K562 (cell line): ENCODE results near the gene LMNB1. TPM values are rescaled to one million over a fixed set of nuclear protein-coding genes. Genes with fewer than 3 reads are reported as not detected.
A peak's percentile ranks its signal among the peaks of the same experiment; 100 is the strongest.

ENCODE experiments used
- DPF2 ChIP-seq: fragments of 450-650 bp; IDR thresholded peaks from 2 replicates; pipeline ENCODE4 v1.6.1; 2016
- HEY1 ChIP-seq: fragments of 250-450 bp; sonication (Bioruptor Pico); IDR thresholded peaks from 2 replicates; pipeline ENCODE4 v1.5.0; 2020; ENCODE audit warnings: mild to moderate bottlenecking, moderate library complexity, borderline replicate concordance
- L3MBTL2 ChIP-seq: fragments of 450-650 bp; IDR thresholded peaks from 2 replicates; pipeline ENCODE4 v1.6.1; 2016; ENCODE audit warnings: mild to moderate bottlenecking, moderate library complexity
- LARP7 ChIP-seq: fragments of 450-650 bp; IDR thresholded peaks from 2 replicates; pipeline ENCODE4 v1.6.1; 2016
- NCOA6 ChIP-seq: fragments of 450-650 bp; IDR thresholded peaks from 2 replicates; pipeline ENCODE4 v1.6.1; 2017; ENCODE audit warnings: mild to moderate bottlenecking
- NFYB ChIP-seq: IDR thresholded peaks from 2 replicates; pipeline ENCODE4 v1.6.1; 2011; ENCODE audit warnings: mild to moderate bottlenecking, moderate library complexity; ENCODE audit not compliant: insufficient read length; ENCODE audit errors: extremely low read depth
- NR3C1 ChIP-seq: sonication (generic); formaldehyde crosslinking; IDR thresholded peaks from 2 replicates; pipeline ENCODE4 v1.8.1; 2022; ENCODE audit warnings: missing genetic modification reagents
- OTX1 ChIP-seq: fragments of 450-650 bp; formaldehyde crosslinking; IDR thresholded peaks from 2 replicates; pipeline ENCODE4 v1.4.0; 2022; ENCODE audit warnings: mild to moderate bottlenecking
- PKNOX1 ChIP-seq: fragments of 450-650 bp; IDR thresholded peaks from 2 replicates; pipeline ENCODE4 v1.6.1; 2016
- POU5F1 ChIP-seq: fragments of 150-350 bp; IDR thresholded peaks from 2 replicates; pipeline ENCODE4 v1.6.1; 2014; ENCODE audit warnings: borderline replicate concordance, low read length, low read depth, mild to moderate bottlenecking; ENCODE audit not compliant: partially characterized antibody
- PTRF ChIP-seq: fragments of 450-650 bp; IDR thresholded peaks from 2 replicates; pipeline ENCODE4 v1.6.1; 2016; ENCODE audit warnings: mild to moderate bottlenecking, missing genetic modification characterization, missing compliant biosample characterization
- RHOXF2B ChIP-seq: fragments of 250-450 bp; sonication (Bioruptor Pico); conservative IDR thresholded peaks from 2 replicates; pipeline ENCODE4 v1.5.1; 2021
- SIN3B ChIP-seq: fragments of 450-650 bp; IDR thresholded peaks from 2 replicates; pipeline ENCODE4 v1.6.1; 2017; ENCODE audit warnings: low read depth, mild to moderate bottlenecking, moderate library complexity
- TAL1 ChIP-seq: fragments of 450-650 bp; IDR thresholded peaks from 2 replicates; pipeline ENCODE4 v1.6.1; 2016; ENCODE audit warnings: mild to moderate bottlenecking
- TFAM ChIP-seq: fragments of 250-450 bp; sonication (Bioruptor Pico); conservative IDR thresholded peaks from 2 replicates; pipeline ENCODE4 v1.5.0; 2021; ENCODE audit warnings: mild to moderate bottlenecking, moderate library complexity
- TFAP4 ChIP-seq: sonication (generic); formaldehyde crosslinking; IDR thresholded peaks from 2 replicates; pipeline ENCODE4 v1.8.0; 2022; ENCODE audit warnings: missing genetic modification reagents, mild to moderate bottlenecking, moderate library complexity, borderline replicate concordance
- TRIM24 ChIP-seq, 2 experiments: fragments of 450-650 bp; IDR thresholded peaks; 2 replicates each; pipeline ENCODE4 v1.6.1; 2016
- YY1 ChIP-seq, 3 experiments: IDR thresholded peaks; 2 replicates each; pipeline ENCODE4 v1.6.1; 2011; ENCODE audit warnings: low read length in 2 of 3, mild to moderate bottlenecking in 2 of 3, moderate library complexity in 2 of 3, borderline replicate concordance in 1 of 3, control low read depth in 1 of 3, low read depth in 1 of 3; ENCODE audit not compliant: insufficient read depth in 3 of 3, insufficient replicate concordance in 2 of 3, control insufficient read depth in 1 of 3, insufficient read length in 1 of 3; ENCODE audit errors: extremely low read depth in 1 of 3
- ZFX ChIP-seq: sonication (generic); formaldehyde crosslinking; IDR thresholded peaks from 2 replicates; pipeline ENCODE4 v1.8.0; 2022; ENCODE audit warnings: mild to moderate bottlenecking, missing genetic modification reagents, moderate library complexity
- ZNF143 ChIP-seq: sonication (generic); formaldehyde crosslinking; IDR thresholded peaks from 2 replicates; pipeline ENCODE4 v1.9.0; 2022; ENCODE audit warnings: mild to moderate bottlenecking, missing genetic modification reagents
- ZNF184 ChIP-seq: sonication (generic); formaldehyde crosslinking; IDR thresholded peaks from 2 replicates; pipeline ENCODE4 v1.5.0; 2020; ENCODE audit warnings: missing genetic modification reagents
- ZNF239 ChIP-seq: fragments of 250-450 bp; sonication (Bioruptor Pico); IDR thresholded peaks from 2 replicates; pipeline ENCODE4 v1.4.0; 2020; ENCODE audit warnings: mild to moderate bottlenecking
- ZNF41 ChIP-seq: fragments of 250-450 bp; sonication (Bioruptor Pico); conservative IDR thresholded peaks from 2 replicates; pipeline ENCODE4 v1.4.0; 2020; ENCODE audit warnings: mild to moderate bottlenecking
- ZNF707 ChIP-seq: fragments of 250-450 bp; sonication (Bioruptor Pico); conservative IDR thresholded peaks from 2 replicates; pipeline ENCODE4 v1.8.0; 2022; ENCODE audit warnings: inconsistent platforms, mild to moderate bottlenecking, moderate library complexity
- polyA plus RNA-seq, 8 experiments: library from polyadenylated mRNA; depleted of rRNA in 4 of 8; stranded (reverse) in 5 of 8; unstranded in 3 of 8; fragments of >200 nt; fragmentation: Nextera tagmentation in 2 of 8; fragmentation: Illumina TruSeq in 1 of 8; extraction: Ambion mirVana in 2 of 8; extraction: Trizol in 1 of 8; gene quantifications; 2 replicates each; pipeline versions ENCODE4 v1.2.1 to v1.2.3, GENCODE V29; 2011 to 2014; ENCODE audit warnings: inconsistent platforms in 1 of 8, missing spikeins in 1 of 8
- total RNA-seq, 7 experiments: library from RNA; depleted of rRNA in 6 of 7; stranded (reverse); fragments of >200 nt in 6 of 7; fragmentation: Illumina TruSeq in 2 of 7; extraction: Trizol in 2 of 7; gene quantifications; 2 replicates each; pipeline versions ENCODE4 v1.2.1 to v1.2.3, GENCODE V29; 2011 to 2021; ENCODE audit warnings: low replicate concordance in 1 of 7
- TF ChIP-seq, protein P1 (sequence below): fragments of 450-650 bp; formaldehyde crosslinking; IDR thresholded peaks from 2 replicates; pipeline ENCODE4 v1.4.0; 2022; ENCODE audit warnings: mild to moderate bottlenecking, moderate library complexity
- TF ChIP-seq, protein P2 (sequence below): fragments of 450-650 bp; formaldehyde crosslinking; IDR thresholded peaks from 2 replicates; pipeline ENCODE4 v1.4.0; 2020; ENCODE audit warnings: mild to moderate bottlenecking, moderate library complexity
- TF ChIP-seq, protein P3 (sequence below): fragments of 450-650 bp; formaldehyde crosslinking; IDR thresholded peaks from 2 replicates; pipeline ENCODE4 v1.4.0; 2020; ENCODE audit warnings: mild to moderate bottlenecking, moderate library complexity

LMNB1 gene
- total and polyA plus RNA-seq, 9 of the 15 experiments (the other 6 are each of a cell fraction or from before 2014, with no cell fraction given), result 2.8 to 190 (median 131) TPM

DNA sequence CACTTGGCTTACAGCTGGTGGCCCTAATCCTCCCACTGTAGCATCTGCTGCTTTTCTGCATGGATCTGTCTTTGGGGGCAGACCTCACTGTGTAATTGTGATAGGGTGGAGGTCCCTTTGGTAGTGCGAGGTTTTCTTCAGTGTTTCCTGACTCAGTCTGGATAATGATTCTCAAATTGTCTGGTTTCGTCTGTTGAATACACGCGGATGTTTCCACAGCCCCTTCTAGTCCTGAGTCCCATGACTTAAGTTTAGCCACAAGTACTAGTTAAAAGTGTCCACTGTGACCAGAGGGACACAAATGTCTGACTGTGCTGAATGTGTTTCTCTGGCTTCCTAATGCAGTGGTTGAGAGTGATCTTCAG is 70.5 kb downstream of the LMNB1 start (continued):
- TF ChIP-seq ZNF41 (CRISPR knock-in tag), result no peak
- TF ChIP-seq ZNF239 (CRISPR knock-in tag), result no peak
- no peak for TF ChIP-seq ZNF707 (CRISPR knock-in tag)
- no peak for TF ChIP-seq ZNF143 (CRISPR knock-in tag)
- TF ChIP-seq TAL1, result peak; percentile 85
- no peak for TF ChIP-seq NFYB
- TF ChIP-seq TFAM (CRISPR knock-in tag), result no peak
- TF ChIP-seq, protein P1, sequence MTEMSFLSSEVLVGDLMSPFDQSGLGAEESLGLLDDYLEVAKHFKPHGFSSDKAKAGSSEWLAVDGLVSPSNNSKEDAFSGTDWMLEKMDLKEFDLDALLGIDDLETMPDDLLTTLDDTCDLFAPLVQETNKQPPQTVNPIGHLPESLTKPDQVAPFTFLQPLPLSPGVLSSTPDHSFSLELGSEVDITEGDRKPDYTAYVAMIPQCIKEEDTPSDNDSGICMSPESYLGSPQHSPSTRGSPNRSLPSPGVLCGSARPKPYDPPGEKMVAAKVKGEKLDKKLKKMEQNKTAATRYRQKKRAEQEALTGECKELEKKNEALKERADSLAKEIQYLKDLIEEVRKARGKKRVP, result no peak
- no peak for TF ChIP-seq PKNOX1
- no peak for TF ChIP-seq PTRF (tag)
- no peak for TF ChIP-seq RHOXF2B
- no peak for TF ChIP-seq OTX1 (CRISPR knock-in tag)
- TF ChIP-seq NR3C1 (CRISPR knock-in tag), result no peak
- TF ChIP-seq TFAP4, result peak; percentile 83
- TF ChIP-seq POU5F1, result no peak
- TF ChIP-seq DPF2, result peak; percentile 75
- TF ChIP-seq L3MBTL2, result no peak
- TF ChIP-seq, protein P2, sequence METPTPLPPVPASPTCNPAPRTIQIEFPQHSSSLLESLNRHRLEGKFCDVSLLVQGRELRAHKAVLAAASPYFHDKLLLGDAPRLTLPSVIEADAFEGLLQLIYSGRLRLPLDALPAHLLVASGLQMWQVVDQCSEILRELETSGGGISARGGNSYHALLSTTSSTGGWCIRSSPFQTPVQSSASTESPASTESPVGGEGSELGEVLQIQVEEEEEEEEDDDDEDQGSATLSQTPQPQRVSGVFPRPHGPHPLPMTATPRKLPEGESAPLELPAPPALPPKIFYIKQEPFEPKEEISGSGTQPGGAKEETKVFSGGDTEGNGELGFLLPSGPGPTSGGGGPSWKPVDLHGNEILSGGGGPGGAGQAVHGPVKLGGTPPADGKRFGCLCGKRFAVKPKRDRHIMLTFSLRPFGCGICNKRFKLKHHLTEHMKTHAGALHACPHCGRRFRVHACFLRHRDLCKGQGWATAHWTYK (CRISPR knock-in tag), result no peak
- TF ChIP-seq HEY1, result no peak
- no peak for TF ChIP-seq NCOA6
- TF ChIP-seq TRIM24 (IDR thresholded peaks at IDR 0.05), result peak; percentile 59 to 67; a peak in 3 of 4 replicates
- no peak for TF ChIP-seq ZFX
- no peak for TF ChIP-seq YY1 (IDR thresholded peaks at IDR 0.05; ENCODE audit: borderline replicate concordance in 1 of 3, control insufficient read depth in 1 of 3, extremely low read depth in 1 of 3, insufficient read depth in 3 of 3, insufficient read length in 1 of 3, insufficient replicate concordance in 2 of 3, low read depth in 1 of 3, low read length in 2 of 3)
- no peak for TF ChIP-seq ZNF184 (CRISPR knock-in tag)
- TF ChIP-seq, protein P3, sequence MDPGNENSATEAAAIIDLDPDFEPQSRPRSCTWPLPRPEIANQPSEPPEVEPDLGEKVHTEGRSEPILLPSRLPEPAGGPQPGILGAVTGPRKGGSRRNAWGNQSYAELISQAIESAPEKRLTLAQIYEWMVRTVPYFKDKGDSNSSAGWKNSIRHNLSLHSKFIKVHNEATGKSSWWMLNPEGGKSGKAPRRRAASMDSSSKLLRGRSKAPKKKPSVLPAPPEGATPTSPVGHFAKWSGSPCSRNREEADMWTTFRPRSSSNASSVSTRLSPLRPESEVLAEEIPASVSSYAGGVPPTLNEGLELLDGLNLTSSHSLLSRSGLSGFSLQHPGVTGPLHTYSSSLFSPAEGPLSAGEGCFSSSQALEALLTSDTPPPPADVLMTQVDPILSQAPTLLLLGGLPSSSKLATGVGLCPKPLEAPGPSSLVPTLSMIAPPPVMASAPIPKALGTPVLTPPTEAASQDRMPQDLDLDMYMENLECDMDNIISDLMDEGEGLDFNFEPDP (CRISPR knock-in tag), result no peak
- no peak for TF ChIP-seq SIN3B
- no peak for TF ChIP-seq LARP7
